Uterus (tissue), 4 donors: ENCODE results near the gene TFEB. TPM values are rescaled to one million over a fixed set of nuclear protein-coding genes. Genes with fewer than 3 reads are reported as not detected.
A peak's percentile ranks its signal among the peaks of the same experiment; 100 is the strongest.

ENCODE experiments used
- DNase-seq, 2 donors: peaks; one replicate each; pipeline ENCODE4 v3.0.0-alpha.2; 2019 to 2020
- H3K27ac ChIP-seq, 2 donors: fragments of 200-600 bp; sonication (generic); 1 replicate in 1 of 2; 2 replicates in 1 of 2; pipeline ENCODE4 v1.5.1; 2016 to 2018
- H3K27me3 ChIP-seq, 2 donors: fragments of 200-600 bp; sonication (generic); one replicate each; pipeline ENCODE4 v1.5.1; 2018 to 2019; ENCODE audit warnings: control low read depth in 1 of 2
- H3K36me3 ChIP-seq, 2 donors: fragments of 200-600 bp; sonication (generic); one replicate each; pipeline ENCODE4 v1.5.1; 2019; ENCODE audit warnings: control low read depth in 1 of 2
- H3K4me1 ChIP-seq, 2 donors: fragments of 200-600 bp; sonication (generic); one replicate each; pipeline ENCODE4 v1.5.1; 2018 to 2019; ENCODE audit warnings: control low read depth in 1 of 2
- H3K4me3 ChIP-seq, 2 donors: fragments of 200-600 bp; sonication (generic); 1 replicate in 1 of 2; 2 replicates in 1 of 2; pipeline ENCODE4 v1.5.1; 2018 to 2019; ENCODE audit warnings: mild to moderate bottlenecking in 1 of 2
- H3K9me3 ChIP-seq, 2 donors: fragments of 200-600 bp; sonication (generic); one replicate each; pipeline ENCODE4 v1.5.1; 2019; ENCODE audit warnings: control low read depth in 1 of 2
- POLR2A ChIP-seq, 2 donors: fragments of 450-650 bp; IDR thresholded peaks; one replicate each; pipeline ENCODE4 v1.6.1; 2016; ENCODE audit warnings: antibody characterized with exemption in 2 of 2, mild to moderate bottlenecking in 1 of 2, moderate library complexity in 1 of 2
- intact Hi-C: fragments of 100-400 bp; cut with DNase I; formaldehyde crosslinking; loops from one replicate; pipeline ENCODE4 v1.15.1; 2023; ENCODE audit warnings: low total_unique reads
- total RNA-seq, 4 donors: library from RNA; depleted of rRNA in 3 of 4; stranded (reverse); fragments of >200 nt in 3 of 4; gene quantifications; one replicate each; pipeline versions ENCODE4 v1.1.0 to v1.2.4, GENCODE V29; 2014 to 2023
- TF ChIP-seq, protein P1 (sequence below), 4 experiments: fragments of 200-600 bp in 2 of 4; fragments of 450-650 bp in 2 of 4; sonication (generic) in 2 of 4; IDR thresholded peaks; one replicate each; pipeline ENCODE4 v1.5.1; 2016 to 2019; ENCODE audit warnings: antibody characterized with exemption in 4 of 4, mild to moderate bottlenecking in 2 of 4, moderate library complexity in 1 of 4
- donor health status: DM: yes; HTN: yes; CAD: no.

The TFEB gene
- total RNA-seq, 4 donors from 2014 or later: 8.8 to 31.7 (median 17.0) TPM

DNA sequence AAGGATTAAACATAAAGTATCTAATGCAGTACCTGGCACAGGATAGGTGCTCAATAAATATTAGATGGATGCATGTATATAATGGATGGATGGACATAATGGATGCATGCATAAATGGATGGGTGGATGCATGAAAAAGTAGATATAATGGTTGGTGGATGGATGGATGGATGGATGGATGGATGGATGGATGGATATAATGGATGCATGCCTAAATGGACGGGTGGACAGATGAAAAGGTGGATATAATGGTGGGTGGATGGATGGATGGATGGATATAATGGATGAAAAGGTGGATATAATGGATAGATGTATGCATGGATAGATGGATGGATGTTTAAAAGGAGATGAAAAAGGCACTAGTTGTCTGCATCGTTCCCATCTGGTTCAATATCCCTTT, 26.0 kb downstream of the TFEB start:
- no peak for DNase-seq
- Histone ChIP-seq H3K9me3 (no peaks in the 10 kb centered on the region), H3K4me1 (peaks cover 0 to 20% of the 10 kb centered on the region in 2 donors), H3K27ac (no peak overlapping the region), H3K36me3 (no peaks in the 10 kb centered on the region), H3K27me3 (no peaks in the 10 kb centered on the region), H3K4me3 (no peak overlapping the region)
- intact Hi-C loops: no loop called here
- TF ChIP-seq, protein P1, sequence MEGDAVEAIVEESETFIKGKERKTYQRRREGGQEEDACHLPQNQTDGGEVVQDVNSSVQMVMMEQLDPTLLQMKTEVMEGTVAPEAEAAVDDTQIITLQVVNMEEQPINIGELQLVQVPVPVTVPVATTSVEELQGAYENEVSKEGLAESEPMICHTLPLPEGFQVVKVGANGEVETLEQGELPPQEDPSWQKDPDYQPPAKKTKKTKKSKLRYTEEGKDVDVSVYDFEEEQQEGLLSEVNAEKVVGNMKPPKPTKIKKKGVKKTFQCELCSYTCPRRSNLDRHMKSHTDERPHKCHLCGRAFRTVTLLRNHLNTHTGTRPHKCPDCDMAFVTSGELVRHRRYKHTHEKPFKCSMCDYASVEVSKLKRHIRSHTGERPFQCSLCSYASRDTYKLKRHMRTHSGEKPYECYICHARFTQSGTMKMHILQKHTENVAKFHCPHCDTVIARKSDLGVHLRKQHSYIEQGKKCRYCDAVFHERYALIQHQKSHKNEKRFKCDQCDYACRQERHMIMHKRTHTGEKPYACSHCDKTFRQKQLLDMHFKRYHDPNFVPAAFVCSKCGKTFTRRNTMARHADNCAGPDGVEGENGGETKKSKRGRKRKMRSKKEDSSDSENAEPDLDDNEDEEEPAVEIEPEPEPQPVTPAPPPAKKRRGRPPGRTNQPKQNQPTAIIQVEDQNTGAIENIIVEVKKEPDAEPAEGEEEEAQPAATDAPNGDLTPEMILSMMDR (IDR thresholded peaks at IDR 0.05): no peak
- TF ChIP-seq POLR2A (IDR thresholded peaks at IDR 0.05): no peak

DNA sequence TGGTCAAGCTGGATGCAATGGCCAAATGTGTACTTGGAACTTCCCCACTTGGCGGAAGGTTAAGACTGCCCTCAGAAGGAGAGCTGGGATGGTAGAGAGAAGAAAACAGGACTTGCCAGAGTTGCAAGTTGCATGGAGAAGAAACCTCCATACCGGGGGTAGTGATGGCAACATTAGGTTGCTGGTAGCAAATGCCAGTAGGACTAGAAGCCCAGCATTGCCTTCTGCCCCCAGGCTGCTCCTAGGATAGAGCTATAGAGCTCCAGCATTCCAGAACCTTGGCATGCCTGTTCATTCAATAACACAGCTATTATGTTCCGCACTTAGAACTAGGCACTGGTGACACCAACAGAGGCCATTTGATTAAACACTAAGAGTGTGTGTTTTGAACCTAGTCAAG, 26.6 kb downstream of the TFEB start:
- Histone ChIP-seq H3K27me3 (no peaks in the 10 kb centered on the region), H3K4me3 (no peak overlapping the region), H3K36me3 (no peaks in the 10 kb centered on the region), H3K27ac (no peak overlapping the region), H3K4me1 (peaks cover 0 to 20% of the 10 kb centered on the region in 2 donors), H3K9me3 (no peaks in the 10 kb centered on the region)
- no peak for TF ChIP-seq POLR2A (IDR thresholded peaks at IDR 0.05)
- TF ChIP-seq, protein P1 (IDR thresholded peaks at IDR 0.05): no peak
- no peak for DNase-seq
- intact Hi-C loops: no loop called here

DNA sequence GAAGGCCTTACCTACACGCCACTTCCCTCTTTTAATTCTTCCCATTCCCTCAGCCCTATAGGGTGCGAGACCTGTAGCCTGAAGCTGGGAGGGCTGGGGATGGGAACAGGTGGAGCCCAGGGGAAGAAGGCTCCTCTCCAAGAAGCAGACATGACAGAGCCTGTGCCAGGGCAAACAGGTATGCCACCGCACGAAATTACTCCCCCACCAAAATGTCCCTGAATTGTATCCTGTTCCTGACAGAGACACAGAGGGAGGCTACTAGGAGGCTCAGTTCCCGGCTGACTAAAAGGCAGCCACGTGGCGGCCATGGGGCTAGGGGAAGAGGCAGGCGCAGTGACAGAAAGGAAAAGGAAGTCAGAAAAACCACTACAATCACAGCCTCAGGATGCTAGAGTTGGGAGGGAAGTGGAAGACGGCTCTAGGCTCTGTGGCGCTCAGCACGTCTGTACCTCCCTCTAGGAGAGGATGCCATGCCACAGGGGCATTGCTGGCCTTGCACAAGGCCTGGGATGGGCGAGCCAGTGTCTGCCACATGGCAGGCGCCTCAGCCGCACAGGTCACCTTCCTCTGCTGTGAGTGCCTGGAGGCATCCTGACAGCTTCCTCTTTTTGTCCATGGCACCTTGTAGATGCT, 27.7 kb downstream of the TFEB start:
- DNase-seq: no peak
- Histone ChIP-seq H3K9me3 (no peaks in the 10 kb centered on the region), H3K4me3 (no peak overlapping the region), H3K4me1 (peaks cover 0 to 13% of the 10 kb centered on the region in 2 donors), H3K27ac (peak overlapping the region in 1 of 2 donors; percentile 76), H3K36me3 (no peaks in the 10 kb centered on the region), H3K27me3 (no peaks in the 10 kb centered on the region)
- intact Hi-C loops: no loop called here
- TF ChIP-seq, protein P1 (IDR thresholded peaks at IDR 0.05): no peak
- no peak for TF ChIP-seq POLR2A (IDR thresholded peaks at IDR 0.05)

DNA sequence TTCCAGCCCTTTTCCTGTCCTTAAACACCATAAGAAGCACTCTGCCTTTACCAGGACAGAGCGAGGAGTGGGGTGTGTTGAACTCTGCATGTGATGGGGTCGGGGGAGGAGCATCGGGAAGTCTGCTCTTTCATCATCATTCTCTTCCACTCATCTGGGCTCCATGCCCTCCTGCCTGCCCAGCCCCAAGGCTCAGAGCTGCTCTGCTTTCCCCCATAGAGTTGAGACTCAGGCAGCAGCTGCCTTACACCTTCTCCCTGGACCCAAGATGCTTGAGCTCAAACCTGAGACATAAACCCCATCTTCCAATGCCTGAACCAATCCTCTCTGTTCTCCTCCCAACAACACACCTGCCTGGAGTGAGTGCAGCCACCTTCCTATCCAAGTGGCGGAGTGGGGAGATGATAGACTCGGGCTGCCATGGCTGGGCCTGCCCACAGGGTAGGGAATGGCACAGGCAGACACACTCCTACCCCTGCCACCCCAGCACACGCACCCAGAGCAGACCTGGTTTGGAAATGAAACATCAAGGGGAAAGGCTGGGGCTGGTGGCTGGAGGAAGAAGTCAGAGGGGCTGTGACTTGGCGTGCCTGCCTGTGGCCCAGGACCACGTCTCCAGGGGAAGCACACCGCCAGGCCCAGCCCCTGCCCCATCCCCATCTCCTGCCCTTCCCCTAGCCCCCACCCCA, 28.4 kb downstream of the TFEB start:
- Histone ChIP-seq H3K9me3 (no peaks in the 10 kb centered on the region), H3K36me3 (no peaks in the 10 kb centered on the region), H3K4me1 (peaks cover 0 to 9% of the 10 kb centered on the region in 2 donors), H3K27me3 (no peaks in the 10 kb centered on the region), H3K27ac (peak overlapping the region; percentile 59 to 76), H3K4me3 (no peak overlapping the region)
- TF ChIP-seq, protein P1 (IDR thresholded peaks at IDR 0.05): no peak
- TF ChIP-seq POLR2A (IDR thresholded peaks at IDR 0.05): no peak
- peak; percentile 65 to 66 for DNase-seq
- intact Hi-C loops: no loop called here
